Islet precursor cell (in vitro differentiated cells): Measurements from ENCODE around the gene NT5DC4.

Experiments
- DNase-seq: peaks from one replicate; pipeline ENCODE4 v3.0.0-alpha.2; 2018

The NT5DC4 gene

DNA sequence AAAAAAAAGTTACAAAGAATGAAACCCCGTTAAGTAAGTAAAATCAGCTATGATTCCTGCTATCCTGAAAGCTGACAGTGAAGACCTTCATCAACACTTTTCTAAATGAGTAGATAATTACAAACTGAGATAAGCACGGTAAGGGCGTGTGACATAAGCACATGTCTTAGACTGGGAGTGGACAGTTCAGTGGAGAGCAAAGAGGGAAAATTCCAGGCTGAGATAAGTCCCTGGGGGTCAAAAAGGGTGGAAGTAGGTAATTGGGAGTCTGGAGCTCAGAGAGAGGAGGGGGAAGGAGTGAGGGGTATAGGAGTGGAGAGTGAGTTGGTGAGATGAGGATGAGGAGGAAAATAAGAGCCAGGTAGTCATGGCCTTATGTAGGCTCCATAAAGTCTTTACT is 67.8 kb downstream of the NT5DC4 start:
- no peak for DNase-seq
